NCI-H2029 (cell line): ENCODE data around the gene OTOA.
"Not testable (repeated sequence)": the region's sequence is repeated elsewhere in the genome, so short reads cannot be mapped to it uniquely, and the experiment has no call there.

Experiments used
- DNase-seq: peaks from one replicate; lab custom pipeline; 2025; lab: John Stamatoyannopoulos, UW

OTOA gene

GRCh38 chr16:21641916-21642315, 21.9 kb upstream of the OTOA start:
- no peak for DNase-seq

GRCh38 chr16:21642861-21643260, 20.9 kb upstream of the OTOA start:
- no peak for DNase-seq

GRCh38 chr16:21643785-21644184, 20.0 kb upstream of the OTOA start:
- DNase-seq, result no peak

GRCh38 chr16:21644674-21645073, 19.1 kb upstream of the OTOA start:
- no peak for DNase-seq

GRCh38 chr16:21645261-21645721, 18.5 kb upstream of the OTOA start:
- DNase-seq, result peak; percentile 18

GRCh38 chr16:21646091-21646490, 17.7 kb upstream of the OTOA start:
- DNase-seq, result no peak

GRCh38 chr16:21646721-21647561, 16.8 kb upstream of the OTOA start:
- DNase-seq, result no peak

- DNase-seq, result no peak
Measured at GRCh38 chr16:21647562-21648164, 16.1 kb upstream of the OTOA start.

- DNase-seq, result not testable (repeated sequence)
Measured at GRCh38 chr16:21649826-21650406, 13.9 kb upstream of the OTOA start.

GRCh38 chr16:21650521-21650920, 13.2 kb upstream of the OTOA start:
- no peak for DNase-seq

- DNase-seq, result no peak
Measured at GRCh38 chr16:21651515-21651914, 12.3 kb upstream of the OTOA start.

GRCh38 chr16:21652453-21652852, 11.3 kb upstream of the OTOA start, which contains the start of gene IGSF6:
Gene IGSF6 (minus strand): TSS chr16:21652608. CDS start chr16:21652598, 10 bp downstream.
- no peak for DNase-seq

- DNase-seq, result no peak
Measured at GRCh38 chr16:21653571-21653970, 10.2 kb upstream of the OTOA start.

GRCh38 chr16:21654466-21654865, 9.3 kb upstream of the OTOA start:
- no peak for DNase-seq

- DNase-seq, result no peak
Measured at GRCh38 chr16:21654881-21655280, 8.9 kb upstream of the OTOA start.

GRCh38 chr16:21656795-21657768, 6.7 kb upstream of the OTOA start:
- DNase-seq, result peak; percentile 19

GRCh38 chr16:21659124-21659523, 4.6 kb upstream of the OTOA start:
- DNase-seq, result no peak

GRCh38 chr16:21664801-21665492, 1.2 kb downstream of the OTOA start:
- no peak for DNase-seq

GRCh38 chr16:21666772-21667171, 3.0 kb downstream of the OTOA start:
- no peak for DNase-seq

- no peak for DNase-seq
Measured at GRCh38 chr16:21667575-21667974, 3.8 kb downstream of the OTOA start.

GRCh38 chr16:21673469-21673868, 9.7 kb downstream of the OTOA start:
- no peak for DNase-seq
